ENCODE results near the gene CTSC. TPM values are rescaled to one million over a fixed set of nuclear protein-coding genes. Genes with fewer than 3 reads are reported as not detected.

CTSC gene
- polyA plus RNA-seq, 1 of the 3 experiments (the other 2 are of a cell fraction) = 104 TPM

GRCh38 chr11:88297421-88297820, 40.1 kb downstream of the CTSC start:
- H2AFZ ChIP-seq (ENCODE audit: low read depth) = no peak overlapping the region
- H3F3A ChIP-seq (replicated peaks; ENCODE audit: insufficient read depth) = no peaks in the 10 kb centered on the region
- peak; percentile 4 for DNase-seq
- H3K4me2 ChIP-seq = no peak overlapping the region
- H3K27ac ChIP-seq (ENCODE audit: low read depth in 2 of 2, low read length in 1 of 2) = no peak overlapping the region
- no peaks in the 10 kb centered on the region for H4K20me1 ChIP-seq (ENCODE audit: insufficient read depth)
- H3K36me3 ChIP-seq (replicated peaks in 1 of 2; ENCODE audit: control insufficient read depth in 1 of 2, insufficient read depth in 2 of 2, low read length in 1 of 2) = peaks cover 0 to 2% of the 10 kb centered on the region in 2 experiments
- no peaks in the 10 kb centered on the region for H3K9me3 ChIP-seq
- no peaks in the 10 kb centered on the region for H3K27me3 ChIP-seq (ENCODE audit: insufficient read depth)
- 54% methylated on average over 2 of the region's 2 CpGs for WGBS (ENCODE audit: low lambda C conversion rate)
- no peak overlapping the region for H3K4me3 ChIP-seq (ENCODE audit: low read depth in 2 of 2, low read length in 1 of 2)
- H3K9me2 ChIP-seq = no peaks in the 10 kb centered on the region
- no peaks in the 10 kb centered on the region for H3K79me2 ChIP-seq (ENCODE audit: insufficient read depth)
- ChIA-PET CTCF (no interaction called here), POLR2A (no interaction called here)
- TF ChIP-seq YY1 (IDR thresholded peaks at IDR 0.05; ENCODE audit: low read depth) (no peak), PBX3 (IDR thresholded peaks at IDR 0.05) (no peak), NRF1 (IDR thresholded peaks at IDR 0.05; ENCODE audit: low read depth, low read length) (no peak), IRF3 (IDR thresholded peaks at IDR 0.05; ENCODE audit: low read depth, low read length) (no peak), USF1 (IDR thresholded peaks at IDR 0.05; ENCODE audit: borderline replicate concordance, low read depth) (no peak), RXRA (IDR thresholded peaks at IDR 0.05; ENCODE audit: borderline replicate concordance, low read depth) (no peak), RFX5 (IDR thresholded peaks at IDR 0.05; ENCODE audit: low read length) (no peak), NFIC (IDR thresholded peaks at IDR 0.05; ENCODE audit: borderline replicate concordance) (no peak), MEF2A (IDR thresholded peaks at IDR 0.05; ENCODE audit: borderline replicate concordance, low read depth) (no peak), REST (IDR thresholded peaks at IDR 0.05; ENCODE audit: low read depth, low read length) (no peak), CTCF (IDR thresholded peaks at IDR 0.05) (no peak), GABPA (IDR thresholded peaks at IDR 0.05; ENCODE audit: low read depth) (no peak), MXI1 (IDR thresholded peaks at IDR 0.05; ENCODE audit: low read depth, low read length) (no peak), SIN3A (IDR thresholded peaks at IDR 0.05; ENCODE audit: borderline replicate concordance, low read depth, low read length) (no peak)
- peaks cover 3 to 7% of the 10 kb centered on the region in 2 experiments; a peak in 1 of 4 replicates for H3K4me1 ChIP-seq (ENCODE audit: control insufficient read depth in 1 of 2, insufficient read depth in 2 of 2, low read depth in 1 of 2, low read length in 1 of 2)
- H3K9ac ChIP-seq = no peak overlapping the region
